GM10847 (cell line): ENCODE measurements around the gene PRSS27.

Experiments used
- POLR2A ChIP-seq: IDR thresholded peaks from 2 replicates; pipeline ENCODE4 v1.6.1; 2011; ENCODE audit not compliant: insufficient read length; ENCODE audit errors: extremely low read depth

PRSS27 gene

DNA sequence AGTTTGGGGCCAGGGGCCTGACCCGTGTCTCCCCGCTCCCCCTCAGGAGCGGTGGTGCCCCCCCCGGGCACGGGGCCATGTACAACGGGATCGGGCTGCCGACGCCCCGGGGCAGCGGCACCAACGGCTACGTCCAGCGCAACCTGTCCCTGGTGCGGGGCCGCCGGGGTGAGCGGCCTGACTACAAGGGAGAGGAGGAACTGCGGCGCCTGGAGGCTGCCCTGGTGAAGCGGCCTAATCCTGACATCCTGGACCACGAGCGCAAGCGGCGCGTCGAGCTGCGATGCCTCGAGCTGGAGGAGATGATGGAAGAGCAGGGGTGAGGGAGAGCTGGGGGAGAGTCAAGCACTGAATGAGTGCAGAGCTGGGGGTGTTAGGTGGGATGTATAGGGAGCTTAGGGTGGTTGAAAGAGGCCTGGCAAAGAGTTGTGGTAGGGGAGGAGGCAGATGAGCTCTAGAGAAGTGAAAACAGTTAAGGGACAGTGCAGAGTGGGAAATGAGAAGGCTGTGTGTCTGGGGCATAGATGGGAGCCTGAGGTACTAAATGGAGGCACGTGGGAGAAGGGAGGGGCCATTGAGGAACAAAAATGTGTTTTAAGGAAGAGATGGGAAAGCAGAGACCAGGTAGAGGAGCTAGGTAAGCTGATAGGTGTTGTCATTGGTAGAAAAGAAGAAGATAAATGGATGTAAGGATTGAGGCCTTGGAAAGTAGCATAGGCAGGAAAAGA lies 36.4 kb upstream of the PRSS27 start:
- TF ChIP-seq POLR2A = no peak

DNA sequence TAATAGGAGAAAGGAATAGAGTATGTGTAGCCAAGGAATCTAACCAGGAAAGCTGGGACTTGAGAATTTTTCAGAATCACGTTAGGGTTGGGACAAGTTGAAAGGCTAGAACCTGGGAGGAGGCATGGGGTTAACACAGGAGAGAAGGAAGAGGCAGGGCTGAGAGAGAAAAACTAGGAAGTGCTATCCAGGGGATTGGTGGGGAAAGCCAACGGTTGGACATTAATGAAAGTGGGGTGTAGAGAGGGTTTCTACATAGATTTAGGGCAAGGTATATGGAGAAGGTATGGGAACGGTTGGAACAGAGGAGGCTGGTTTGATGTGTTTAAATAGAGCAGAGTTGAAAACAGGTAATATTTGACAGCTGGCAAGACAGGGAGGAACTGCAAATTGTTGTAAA lies 35.1 kb upstream of the PRSS27 start:
- TF ChIP-seq POLR2A = no peak

DNA sequence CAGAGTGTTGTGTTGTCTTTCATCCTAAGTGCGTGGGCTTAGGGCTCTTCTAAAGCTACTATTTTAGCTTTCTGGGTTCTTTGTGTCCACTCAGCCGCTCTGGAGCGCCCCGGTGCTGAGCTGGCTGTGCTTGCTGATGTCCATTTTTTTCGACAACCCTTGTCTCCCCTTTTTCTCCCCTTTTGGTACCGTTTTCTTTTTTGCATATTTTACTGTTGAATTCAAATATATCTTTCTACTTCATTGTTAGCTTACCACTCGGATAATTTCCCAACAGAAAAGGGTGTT lies 33.7 kb upstream of the PRSS27 start:
- no peak for TF ChIP-seq POLR2A

DNA sequence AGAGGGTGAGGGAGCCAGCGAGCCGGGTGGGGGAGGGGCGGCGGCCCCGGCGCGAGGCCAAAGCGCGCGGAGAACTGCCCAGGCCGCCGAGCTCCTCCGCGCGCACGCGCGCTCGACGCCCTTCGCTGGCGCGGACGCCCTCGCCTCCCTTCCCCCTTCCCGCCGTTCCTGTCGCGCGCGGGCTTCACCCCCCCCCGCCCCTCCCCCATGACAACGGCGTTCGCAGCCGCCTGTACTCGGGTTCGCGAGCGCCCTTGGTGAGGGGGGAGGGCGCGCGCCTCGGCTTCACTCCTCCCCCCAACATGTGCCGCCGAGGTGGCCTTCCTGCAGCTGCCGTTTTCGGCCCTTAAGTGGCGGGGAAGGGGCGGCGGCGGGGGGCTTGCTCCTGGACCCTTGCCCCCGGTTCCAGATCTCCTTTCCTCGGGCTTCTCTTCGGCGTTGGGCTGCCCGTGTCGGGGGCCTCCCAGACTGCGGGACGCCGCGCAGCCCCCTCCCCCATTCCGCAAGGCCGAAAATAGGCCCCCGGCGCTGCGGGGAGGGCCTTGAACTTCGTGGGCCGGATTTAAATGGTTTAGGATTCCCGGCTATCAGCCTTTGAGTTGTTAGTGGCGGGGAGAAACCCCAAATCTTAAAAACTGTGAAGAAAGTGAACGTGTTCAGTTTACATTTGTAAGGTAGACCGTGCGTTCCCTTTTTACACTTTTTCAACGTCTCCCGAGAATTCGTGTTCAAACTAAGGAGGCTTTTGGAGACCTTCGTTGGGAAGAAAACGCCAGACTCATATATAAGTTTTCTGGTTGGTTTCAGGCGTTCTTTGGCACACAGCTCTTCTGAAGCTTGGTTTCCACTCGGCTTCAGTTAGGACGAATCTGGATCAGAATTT lies 33.1 kb upstream of the PRSS27 start:
- no peak for TF ChIP-seq POLR2A

DNA sequence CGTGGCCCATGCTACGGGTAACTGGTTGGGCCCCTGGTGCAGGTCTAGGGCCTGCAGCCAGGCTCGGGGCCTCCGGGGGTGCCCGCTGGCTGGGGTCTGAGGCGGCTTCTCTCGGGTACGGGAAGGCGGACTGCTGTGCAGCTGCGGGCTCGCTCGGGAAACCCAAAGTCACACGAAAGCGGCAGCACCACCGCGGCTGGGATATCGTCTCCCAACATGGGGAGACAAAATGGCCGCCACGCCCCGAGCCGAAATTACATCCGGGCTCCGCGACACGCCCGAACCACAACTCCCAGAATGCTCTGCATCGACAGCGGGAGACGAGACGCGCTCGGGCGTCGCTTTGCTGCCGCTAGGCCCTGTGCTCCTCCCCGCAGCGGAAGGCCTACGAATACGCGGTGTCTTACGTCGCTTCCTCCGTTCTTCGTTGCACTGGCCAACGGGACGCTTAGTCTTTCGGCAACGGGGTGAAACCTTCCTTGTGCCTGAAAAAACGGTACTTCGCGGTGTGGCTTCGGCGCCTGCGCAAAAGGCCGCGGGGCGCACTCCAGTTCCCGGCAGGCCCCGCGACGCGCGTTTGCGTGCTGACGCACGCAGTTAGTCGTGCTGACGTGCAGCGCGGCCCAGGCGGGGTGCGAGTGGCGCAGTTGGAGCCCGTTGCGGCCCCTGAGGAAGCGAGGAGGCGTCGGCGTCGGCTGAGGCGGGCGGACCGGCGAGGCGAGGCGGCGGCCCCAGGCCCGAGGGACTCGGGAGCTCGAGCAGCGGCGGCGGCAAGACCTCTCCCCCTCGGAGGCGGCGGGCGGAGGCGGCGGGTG lies 32.2 kb upstream of the PRSS27 start, which contains the start of gene SRRM2:
SRRM2 (plus strand) TSS at position 604 of the 815 bp plus-strand sequence. CDS start 3,727 bp downstream, outside the sequence.
- peak; percentile 86 for TF ChIP-seq POLR2A

DNA sequence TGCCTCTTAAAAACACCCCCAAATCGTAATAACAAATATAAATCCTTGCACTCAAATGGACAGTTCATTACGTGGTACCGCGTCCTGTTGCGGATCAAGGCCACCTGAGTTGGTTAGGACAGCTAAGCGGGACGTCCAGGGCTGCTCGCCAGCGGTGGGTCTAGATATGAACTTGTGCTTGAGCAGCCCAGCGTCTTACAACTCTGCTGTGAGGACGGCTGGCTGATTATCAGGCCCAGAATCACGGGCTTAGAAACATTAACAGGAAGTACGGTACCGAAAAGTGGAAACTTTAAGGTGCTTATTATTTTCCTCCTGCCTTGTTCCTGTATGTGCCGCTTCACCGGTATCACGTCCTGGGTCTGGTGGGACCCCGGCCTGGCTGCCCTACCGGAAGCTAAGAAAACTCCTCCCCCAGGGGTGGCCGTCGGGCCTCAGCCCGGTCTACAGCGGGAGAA lies 31.6 kb upstream of the PRSS27 start:
- no peak for TF ChIP-seq POLR2A

DNA sequence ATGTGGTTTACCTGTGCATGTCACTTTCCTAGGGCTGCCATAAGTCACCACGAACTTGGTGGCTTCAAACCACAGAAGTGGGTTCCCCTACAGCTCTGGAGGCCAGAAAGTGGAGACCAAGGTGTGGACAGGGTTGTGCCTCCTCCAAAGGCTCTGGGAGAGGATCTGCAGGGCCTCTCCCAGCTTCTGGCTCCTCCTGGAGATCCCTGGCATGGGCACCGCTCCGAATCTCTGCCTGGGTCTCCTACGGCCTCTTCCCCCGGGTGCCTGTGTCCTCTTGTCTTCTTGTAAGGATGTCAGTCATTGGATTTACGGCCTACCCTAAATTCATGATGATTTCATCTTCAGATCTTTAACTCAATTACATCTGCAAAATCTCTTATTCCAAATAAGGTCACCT lies 29.9 kb upstream of the PRSS27 start:
- TF ChIP-seq POLR2A = no peak

DNA sequence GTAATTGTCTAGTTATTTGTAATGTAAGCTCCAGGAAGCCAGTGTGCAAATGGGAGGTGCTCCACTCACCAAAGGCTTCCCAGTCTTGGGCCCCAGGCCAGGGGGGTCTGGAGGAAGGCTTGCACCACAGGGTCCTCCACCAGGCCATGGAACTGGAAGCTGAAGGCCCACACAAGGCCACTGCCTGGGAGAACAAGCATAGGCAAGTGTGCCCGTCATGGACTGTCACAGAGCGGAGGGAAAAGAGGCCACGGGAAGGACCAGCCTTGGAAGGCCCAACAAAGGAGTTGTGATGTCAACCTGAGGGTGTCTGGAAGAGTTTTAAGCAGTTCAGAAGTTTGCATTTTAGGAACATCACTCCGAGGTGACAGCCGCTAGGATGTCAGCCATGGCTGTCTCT lies 29.5 kb upstream of the PRSS27 start:
- no peak for TF ChIP-seq POLR2A

DNA sequence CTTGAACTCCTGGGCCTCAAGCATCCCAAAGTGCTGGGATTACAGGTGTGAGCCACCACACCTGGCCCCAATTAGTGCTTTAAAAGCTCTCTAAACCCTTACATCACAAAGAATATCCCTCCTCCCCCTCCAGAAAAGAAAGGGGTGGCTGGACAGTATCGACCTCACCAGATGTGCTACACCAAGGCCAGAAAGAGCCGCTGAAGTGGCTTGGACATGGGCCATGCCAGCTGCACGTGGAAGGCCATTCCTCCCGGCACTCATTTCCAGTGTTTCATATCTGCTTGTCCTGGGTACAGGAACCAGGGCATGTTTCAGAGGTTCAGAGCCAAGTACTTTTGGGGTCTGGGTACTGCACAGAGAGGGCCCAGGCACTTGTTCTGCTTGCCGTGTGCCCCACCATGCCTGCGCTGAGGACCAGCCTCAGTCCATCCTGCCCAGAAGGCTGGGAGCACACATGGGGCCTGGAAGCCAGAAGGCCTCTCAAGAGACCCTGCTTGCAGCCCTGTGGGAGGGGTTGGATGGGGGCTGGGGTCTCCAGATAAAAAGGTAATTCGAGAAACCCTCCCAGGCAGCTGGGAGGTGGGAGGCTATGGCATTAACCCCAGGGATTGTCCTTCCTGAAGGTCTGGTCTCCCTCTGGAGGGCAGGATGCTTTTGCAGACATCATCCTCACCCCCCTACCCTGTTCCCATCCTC lies 28.9 kb upstream of the PRSS27 start:
- TF ChIP-seq POLR2A = no peak

GRCh38 chr16:2745961-2746360 lies 25.9 kb upstream of the PRSS27 start:
- no peak for TF ChIP-seq POLR2A

DNA sequence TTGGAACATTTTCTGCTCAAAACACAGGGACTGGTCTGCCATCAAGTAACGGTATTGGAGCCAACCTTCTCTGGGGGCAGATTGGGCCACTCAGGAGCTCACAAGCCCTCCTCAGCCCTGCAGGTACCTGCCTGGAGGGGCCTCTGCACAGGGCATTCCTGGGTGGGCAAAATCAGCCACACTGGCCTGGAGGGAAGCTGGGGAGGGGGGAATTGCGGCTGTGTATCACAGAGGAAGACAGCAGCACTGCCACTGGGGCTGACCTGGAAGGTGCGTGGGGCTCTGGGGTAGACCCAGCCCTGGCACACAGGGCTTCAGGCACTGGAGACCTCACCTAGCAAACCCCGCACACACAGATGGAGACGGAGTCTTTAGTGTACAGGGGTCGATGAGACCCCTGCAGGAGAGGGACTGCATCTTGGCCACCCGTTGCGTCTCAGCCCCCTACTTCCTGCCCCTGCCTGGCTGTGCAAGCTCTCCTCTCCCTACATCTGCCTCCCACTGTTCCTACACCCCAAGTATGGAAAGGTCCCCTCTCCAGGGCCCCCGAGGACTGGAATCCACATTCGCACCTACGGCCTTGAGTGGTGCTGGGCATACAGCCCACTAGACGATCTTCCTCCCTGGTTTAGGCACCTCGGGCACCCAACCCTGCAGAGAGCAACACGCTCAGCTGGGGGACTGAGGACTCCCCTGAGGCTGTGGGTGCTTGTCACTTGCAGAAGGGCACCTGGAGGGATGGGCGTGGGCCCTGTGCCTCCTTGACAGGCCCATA lies 25.3 kb upstream of the PRSS27 start:
- no peak for TF ChIP-seq POLR2A

DNA sequence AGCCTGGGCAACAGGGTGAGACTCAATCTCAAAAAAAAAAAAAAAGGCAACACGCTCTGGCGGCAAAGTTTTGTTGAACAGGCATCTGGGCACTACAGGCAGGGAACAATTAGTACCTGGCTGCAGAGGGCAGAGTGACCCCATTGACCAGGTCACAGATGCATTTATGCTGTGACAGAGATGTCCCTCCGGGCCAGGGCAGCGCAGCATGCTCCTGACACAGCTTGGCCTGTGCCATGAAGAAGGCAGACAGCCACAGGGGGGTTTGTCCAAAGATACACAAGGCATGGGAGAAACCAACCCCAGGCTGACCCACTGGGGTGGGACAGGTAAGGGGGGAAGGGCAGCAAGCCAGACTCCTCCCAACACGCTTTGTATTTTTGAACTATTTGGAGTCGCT lies 24.7 kb upstream of the PRSS27 start:
- no peak for TF ChIP-seq POLR2A

GRCh38 chr16:2743007-2743810 lies 23.2 kb upstream of the PRSS27 start:
- TF ChIP-seq POLR2A = no peak
